RWPE2 (cell line): ENCODE measurements around the gene CTSZ.

ENCODE experiments used
- ATAC-seq: fragments of 200-7000 bp; cut with Tn5 transposase; 3 replicates; pipeline ENCODE4 v1.9.1; 2021; ENCODE audit warnings: low read depth
- DNase-seq: peaks from one replicate; pipeline ENCODE4 v3.0.0-alpha.2; 2020; ENCODE audit warnings: low spot score
- H3K27ac ChIP-seq: fragments of 450-650 bp; 2 replicates; pipeline ENCODE4 v1.5.1; 2017; ENCODE audit warnings: mild to moderate bottlenecking; ENCODE audit not compliant: poor library complexity, severe bottlenecking
- H3K27me3 ChIP-seq: fragments of 250-450 bp; sonication (Bioruptor Pico); 2 replicates; pipeline ENCODE4 v1.5.1; 2021; ENCODE audit warnings: mild to moderate bottlenecking, moderate library complexity; ENCODE audit not compliant: insufficient read depth, poor library complexity, severe bottlenecking
- H3K36me3 ChIP-seq: fragments of 250-450 bp; sonication (Bioruptor Pico); 2 replicates; pipeline ENCODE4 v1.5.1; 2020; ENCODE audit warnings: low read depth, mild to moderate bottlenecking, moderate library complexity
- H3K4me1 ChIP-seq: fragments of 250-450 bp; sonication (Bioruptor Pico); 2 replicates; pipeline ENCODE4 v1.5.1; 2021; ENCODE audit warnings: mild to moderate bottlenecking, moderate library complexity; ENCODE audit not compliant: insufficient read depth, poor library complexity, severe bottlenecking
- H3K4me3 ChIP-seq: fragments of 250-450 bp; sonication (Bioruptor Pico); 2 replicates; pipeline ENCODE4 v1.5.1; 2021; ENCODE audit warnings: mild to moderate bottlenecking, moderate library complexity; ENCODE audit not compliant: severe bottlenecking
- H3K9me3 ChIP-seq: fragments of 250-450 bp; sonication (Bioruptor Pico); 2 replicates; pipeline ENCODE4 v1.5.1; 2021; ENCODE audit warnings: mild to moderate bottlenecking, moderate library complexity; ENCODE audit not compliant: severe bottlenecking
- CTCF ChIP-seq: fragments of 450-650 bp; IDR thresholded peaks from one replicate; pipeline ENCODE4 v1.5.1; 2017; ENCODE audit warnings: mild to moderate bottlenecking, moderate library complexity; ENCODE audit not compliant: poor library complexity, severe bottlenecking

Gene CTSZ

GRCh38 chr20:58998656-58999055 lies 8.4 kb downstream of the CTSZ start:
- Histone ChIP-seq H3K9me3 (no peaks in the 10 kb centered on the region), H3K4me3 (no peak overlapping the region), H3K36me3 (peaks cover 96% of the 10 kb centered on the region), H3K4me1 (no peaks in the 10 kb centered on the region), H3K27me3 (no peaks in the 10 kb centered on the region), H3K27ac (no peak overlapping the region)
- TF ChIP-seq CTCF = no peak
- ATAC-seq = no peak
- peak; percentile 74 for DNase-seq

DNA sequence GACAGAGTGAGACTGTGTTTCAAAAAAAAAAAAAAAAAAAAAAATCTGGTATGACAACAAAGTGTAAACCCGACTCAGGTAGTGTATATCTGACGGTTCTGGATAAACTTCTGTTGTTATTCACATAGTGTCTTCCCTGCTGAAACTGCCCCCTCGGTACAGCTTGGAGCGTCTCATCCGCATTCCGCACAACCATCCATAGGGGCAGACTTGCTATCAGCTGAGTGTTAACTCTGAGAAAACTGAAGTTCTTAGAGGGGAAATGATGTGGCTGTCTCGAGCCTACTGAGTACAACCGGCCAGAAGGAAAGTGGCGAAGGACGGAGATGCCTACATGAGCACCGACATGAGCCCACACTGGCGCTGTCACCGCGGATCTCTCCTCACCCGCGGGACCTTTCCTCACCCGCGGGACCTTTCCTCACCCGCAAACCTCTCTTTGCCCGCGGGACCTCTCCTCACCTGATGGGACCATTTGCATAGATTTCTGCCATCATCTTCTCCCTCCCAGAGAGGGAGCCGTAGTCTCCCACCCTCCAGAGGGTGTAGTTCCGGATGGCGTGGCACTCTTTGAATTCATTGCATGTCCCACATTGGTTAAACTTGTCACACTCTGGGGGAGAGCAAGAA lies 9.8 kb downstream of the CTSZ start:
- no peak for TF ChIP-seq CTCF
- no peaks in the 10 kb centered on the region for H3K27me3 ChIP-seq
- DNase-seq (peak; percentile 69), ATAC-seq (0 out of 3 replicates have a peak, but pooled peaks have one; percentile 1)
- peaks cover 98% of the 10 kb centered on the region for H3K36me3 ChIP-seq
- no peaks in the 10 kb centered on the region for H3K4me1 ChIP-seq
- no peak overlapping the region for H3K4me3 ChIP-seq
- no peak overlapping the region for H3K27ac ChIP-seq
- no peaks in the 10 kb centered on the region for H3K9me3 ChIP-seq

DNA sequence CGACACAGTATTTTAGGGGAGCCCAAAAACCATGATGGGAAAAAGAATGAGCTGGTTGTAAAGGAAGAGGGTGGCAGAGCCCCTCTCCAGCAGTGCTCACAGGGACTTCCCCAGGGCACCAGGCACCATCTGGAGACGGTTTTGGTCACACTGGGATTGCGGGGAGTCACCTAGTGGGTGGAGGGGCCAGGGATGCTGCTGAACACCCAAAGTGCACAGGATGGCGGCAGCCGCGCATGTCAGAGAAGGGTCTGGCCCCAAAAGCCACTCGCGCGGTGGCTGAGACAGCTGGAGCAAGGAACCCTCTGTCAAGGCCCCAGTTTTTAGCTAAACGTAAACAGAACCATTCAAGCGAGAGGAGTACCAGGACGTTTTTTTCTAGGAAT lies 10.8 kb downstream of the CTSZ start:
- H3K36me3 ChIP-seq = peaks cover 100% of the 10 kb centered on the region
- no peak overlapping the region for H3K4me3 ChIP-seq

DNA sequence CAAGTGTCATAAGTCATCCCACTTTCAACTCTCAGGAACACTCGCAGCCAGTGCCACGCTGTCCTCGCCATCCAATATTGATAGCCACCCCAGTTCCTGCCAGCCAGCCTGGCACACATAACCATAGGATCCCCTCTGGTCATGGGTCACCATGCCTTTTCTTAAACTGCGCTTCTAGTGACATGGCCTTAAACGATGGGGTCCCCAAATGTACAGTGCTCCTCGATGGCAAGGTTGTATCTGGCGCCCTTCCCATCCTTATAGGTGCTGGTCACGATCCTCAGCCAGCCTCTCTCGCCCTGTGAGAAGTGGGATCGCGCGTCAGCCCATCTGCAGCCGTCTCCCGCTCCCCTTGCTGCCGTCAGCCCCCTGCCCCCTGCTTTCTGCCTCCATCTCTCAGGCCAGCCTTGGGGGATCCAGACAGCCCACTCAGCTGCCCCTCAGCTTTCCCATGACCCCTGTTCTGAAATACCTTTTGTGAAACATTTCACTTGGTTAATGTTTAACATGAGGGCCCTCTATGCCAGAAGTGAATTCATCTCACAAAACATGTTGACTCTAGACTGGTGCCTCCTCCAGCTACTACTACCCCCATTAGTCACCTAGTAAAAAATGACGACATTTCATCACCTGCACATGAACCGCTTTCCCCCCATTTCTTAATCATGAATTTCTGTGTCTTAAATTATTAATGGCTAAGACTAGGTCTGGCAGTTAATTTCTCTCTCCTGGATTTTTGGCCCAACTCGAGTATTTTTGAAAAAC lies 11.4 kb downstream of the CTSZ start:
- Histone ChIP-seq H3K4me1 (no peaks in the 10 kb centered on the region), H3K4me3 (no peak overlapping the region), H3K9me3 (no peaks in the 10 kb centered on the region), H3K36me3 (peaks cover 100% of the 10 kb centered on the region), H3K27ac (no peak overlapping the region), H3K27me3 (no peaks in the 10 kb centered on the region)
- no peak for TF ChIP-seq CTCF
- DNase-seq (no peak), ATAC-seq (peak; percentile 24)

More for the DNA sequence above, 10.8 kb downstream of the CTSZ start:
- Histone ChIP-seq H3K9me3 (no peaks in the 10 kb centered on the region), H3K27ac (no peak overlapping the region), H3K27me3 (no peaks in the 10 kb centered on the region), H3K4me1 (no peaks in the 10 kb centered on the region)
- DNase-seq (no peak), ATAC-seq (no peak)
- TF ChIP-seq CTCF = no peak
